ENCODE data around the gene DCBLD1.

GRCh38 chr6:117547688-117548621 lies 65.5 kb downstream of the DCBLD1 start:
- no peak for TF ChIP-seq MXI1 (IDR thresholded peaks at IDR 0.05; ENCODE audit: low read depth, low read length)
- no peak for TF ChIP-seq CTCF (IDR thresholded peaks at IDR 0.05 in 2 of 3, conservative IDR thresholded peaks at IDR 0.05 in 1 of 3; ENCODE audit: insufficient read depth in 2 of 3, low read depth in 1 of 3, low read length in 3 of 3)
- TF ChIP-seq TFE3 (CRISPR knock-in tag; IDR thresholded peaks at IDR 0.05), result no peak
